AG04450 (cell line): ENCODE data around the gene MIAT. TPM values are rescaled to one million over a fixed set of nuclear protein-coding genes. Genes with fewer than 3 reads are reported as not detected.

Experiments
- CTCF ChIA-PET: fragments of 300-600, 350-600 bp; formaldehyde crosslinking; extraction: SDS; loops from one replicate; lab custom pipeline; 2022; ENCODE audit warnings: antibody characterized with exemption, inconsistent platforms; lab: Charles Lee
- POLR2A ChIA-PET: fragments of 350-600 bp; formaldehyde crosslinking; extraction: SDS; loops from one replicate; lab custom pipeline; 2021; ENCODE audit warnings: antibody characterized with exemption, inconsistent platforms; lab: Yijun Ruan, JAX
- DNase-seq: peaks from one replicate; pipeline ENCODE4 v3.0.0-alpha.2; 2011; ENCODE audit warnings: low read depth, low spot score
- H3K27ac ChIP-seq: one replicate; pipeline ENCODE4 v1.5.1; 2012; ENCODE audit warnings: low read depth, low read length, control low read depth
- H3K27me3 ChIP-seq: one replicate; pipeline ENCODE4 v1.6.0; 2012; ENCODE audit warnings: low read length; ENCODE audit not compliant: control insufficient read depth, insufficient read depth
- H3K4me3 ChIP-seq: 2 replicates; pipeline ENCODE4 v1.5.1; 2011; ENCODE audit warnings: mild to moderate bottlenecking, low read depth, low read length, control low read depth
- H3K9me3 ChIP-seq: 2 replicates; pipeline ENCODE4 v1.5.1; 2012; ENCODE audit warnings: low read length; ENCODE audit not compliant: control insufficient read depth, insufficient read depth
- CTCF ChIP-seq: IDR thresholded peaks from 2 replicates; pipeline ENCODE4 v1.5.1; 2011; ENCODE audit warnings: low read depth, low read length, control low read depth, inconsistent platforms
- polyA plus RNA-seq: library from polyadenylated mRNA; depleted of rRNA; stranded (reverse); fragments of >200 nt; gene quantifications from 2 replicates; pipeline ENCODE4 v1.2.3, GENCODE V29; 2011

MIAT gene
- polyA plus RNA-seq, 1 experiment, result 7.8 TPM

- POLR2A ChIA-PET, result no interaction called here
- H3K27ac ChIP-seq, result no peak overlapping the region
- TF ChIP-seq CTCF, result no peak
- H3K9me3 ChIP-seq, result no peaks in the 10 kb centered on the region
- DNase-seq, result no peak
- H3K4me3 ChIP-seq, result no peak overlapping the region
- peaks cover 14% of the 10 kb centered on the region for H3K27me3 ChIP-seq
- CTCF ChIA-PET, result interaction anchor here (0.6 to 0.9 kb wide), 3 partner anchors 37 to 1630 kb away, joined by 3 to 5 read pairs (median 5); no protein-coding TSS in a partner anchor
Measured at GRCh38 chr22:26642465-26643417, 14.6 kb upstream of the MIAT start.

GRCh38 chr22:26643418-26644100 lies 13.8 kb upstream of the MIAT start:
- DNase-seq, result no peak
- TF ChIP-seq CTCF, result no peak
- Histone ChIP-seq H3K27me3 (peaks cover 13% of the 10 kb centered on the region), H3K9me3 (no peaks in the 10 kb centered on the region; the same call in 1 of the 2 replicates), H3K4me3 (no peak overlapping the region), H3K27ac (no peak overlapping the region)
- ChIA-PET CTCF (interaction anchor here (0.6 to 0.9 kb wide), 4 partner anchors 38 to 1629 kb away, joined by 3 to 6 read pairs (median 4); no protein-coding TSS in a partner anchor), POLR2A (interaction anchor here (0.7 kb wide), 1 partner anchor 108 kb away, joined by 6 read pairs; no protein-coding TSS in a partner anchor)

GRCh38 chr22:26646158-26646557 lies 11.2 kb upstream of the MIAT start:
- Histone ChIP-seq H3K27ac (no peak overlapping the region), H3K4me3 (no peak overlapping the region), H3K9me3 (no peaks in the 10 kb centered on the region; the same call in 1 of the 2 replicates), H3K27me3 (peaks cover 27% of the 10 kb centered on the region)
- ChIA-PET CTCF (interaction anchor here (1.0 kb wide), 1 partner anchor 16 kb away, joined by 3 read pairs; no protein-coding TSS in a partner anchor), POLR2A (no interaction called here)
- no peak for TF ChIP-seq CTCF
- DNase-seq, result no peak

- no peak for TF ChIP-seq CTCF
- ChIA-PET POLR2A (no interaction called here), CTCF (no interaction called here)
- Histone ChIP-seq H3K27ac (no peak overlapping the region), H3K4me3 (no peak overlapping the region), H3K27me3 (peaks cover 36% of the 10 kb centered on the region), H3K9me3 (no peaks in the 10 kb centered on the region; the same call in 1 of the 2 replicates)
- no peak for DNase-seq
Measured at GRCh38 chr22:26648011-26648497, 9.3 kb upstream of the MIAT start.
